Uterus (tissue), 4 donors: ENCODE data around the gene CCDC148. TPM values are rescaled to one million over a fixed set of nuclear protein-coding genes. Genes with fewer than 3 reads are reported as not detected.

Experiments
- DNase-seq, 2 donors: peaks; one replicate each; pipeline ENCODE4 v3.0.0-alpha.2; 2019 to 2020
- H3K27ac ChIP-seq, 2 donors: fragments of 200-600 bp; sonication (generic); 1 replicate in 1 of 2; 2 replicates in 1 of 2; pipeline ENCODE4 v1.5.1; 2016 to 2018
- H3K27me3 ChIP-seq, 2 donors: fragments of 200-600 bp; sonication (generic); one replicate each; pipeline ENCODE4 v1.5.1; 2018 to 2019; ENCODE audit warnings: control low read depth in 1 of 2
- H3K36me3 ChIP-seq, 2 donors: fragments of 200-600 bp; sonication (generic); one replicate each; pipeline ENCODE4 v1.5.1; 2019; ENCODE audit warnings: control low read depth in 1 of 2
- H3K4me1 ChIP-seq, 2 donors: fragments of 200-600 bp; sonication (generic); one replicate each; pipeline ENCODE4 v1.5.1; 2018 to 2019; ENCODE audit warnings: control low read depth in 1 of 2
- H3K4me3 ChIP-seq, 2 donors: fragments of 200-600 bp; sonication (generic); 1 replicate in 1 of 2; 2 replicates in 1 of 2; pipeline ENCODE4 v1.5.1; 2018 to 2019; ENCODE audit warnings: mild to moderate bottlenecking in 1 of 2
- H3K9me3 ChIP-seq, 2 donors: fragments of 200-600 bp; sonication (generic); one replicate each; pipeline ENCODE4 v1.5.1; 2019; ENCODE audit warnings: control low read depth in 1 of 2
- POLR2A ChIP-seq, 2 donors: fragments of 450-650 bp; IDR thresholded peaks; one replicate each; pipeline ENCODE4 v1.6.1; 2016; ENCODE audit warnings: antibody characterized with exemption in 2 of 2, mild to moderate bottlenecking in 1 of 2, moderate library complexity in 1 of 2
- intact Hi-C: fragments of 100-400 bp; cut with DNase I; formaldehyde crosslinking; loops from one replicate; pipeline ENCODE4 v1.15.1; 2023; ENCODE audit warnings: low total_unique reads
- total RNA-seq, 4 donors: library from RNA; depleted of rRNA in 3 of 4; stranded (reverse); fragments of >200 nt in 3 of 4; gene quantifications; one replicate each; pipeline versions ENCODE4 v1.1.0 to v1.2.4, GENCODE V29; 2014 to 2023
- TF ChIP-seq, protein P1 (sequence below), 4 experiments: fragments of 200-600 bp in 2 of 4; fragments of 450-650 bp in 2 of 4; sonication (generic) in 2 of 4; IDR thresholded peaks; one replicate each; pipeline ENCODE4 v1.5.1; 2016 to 2019; ENCODE audit warnings: antibody characterized with exemption in 4 of 4, mild to moderate bottlenecking in 2 of 4, moderate library complexity in 1 of 4
- donor health status: DM: yes; HTN: yes; CAD: no.

CCDC148 gene
- total RNA-seq, 4 donors from 2014 or later, result 0.77 to 9.7 (median 3.0) TPM; not detected in 1

GRCh38 chr2:158484892-158485556 is 28.5 kb upstream of the CCDC148 start:
- no peaks in the 10 kb centered on the region for H3K4me1 ChIP-seq

GRCh38 chr2:158482594-158482993 is 26.0 kb upstream of the CCDC148 start:
- Histone ChIP-seq H3K9me3 (no peaks in the 10 kb centered on the region), H3K4me1 (no peaks in the 10 kb centered on the region), H3K27ac (no peak overlapping the region), H3K4me3 (no peak overlapping the region), H3K36me3 (no peaks in the 10 kb centered on the region), H3K27me3 (no peaks in the 10 kb centered on the region)
- DNase-seq, result no peak
- no peak for TF ChIP-seq POLR2A (IDR thresholded peaks at IDR 0.05)
- TF ChIP-seq, protein P1, sequence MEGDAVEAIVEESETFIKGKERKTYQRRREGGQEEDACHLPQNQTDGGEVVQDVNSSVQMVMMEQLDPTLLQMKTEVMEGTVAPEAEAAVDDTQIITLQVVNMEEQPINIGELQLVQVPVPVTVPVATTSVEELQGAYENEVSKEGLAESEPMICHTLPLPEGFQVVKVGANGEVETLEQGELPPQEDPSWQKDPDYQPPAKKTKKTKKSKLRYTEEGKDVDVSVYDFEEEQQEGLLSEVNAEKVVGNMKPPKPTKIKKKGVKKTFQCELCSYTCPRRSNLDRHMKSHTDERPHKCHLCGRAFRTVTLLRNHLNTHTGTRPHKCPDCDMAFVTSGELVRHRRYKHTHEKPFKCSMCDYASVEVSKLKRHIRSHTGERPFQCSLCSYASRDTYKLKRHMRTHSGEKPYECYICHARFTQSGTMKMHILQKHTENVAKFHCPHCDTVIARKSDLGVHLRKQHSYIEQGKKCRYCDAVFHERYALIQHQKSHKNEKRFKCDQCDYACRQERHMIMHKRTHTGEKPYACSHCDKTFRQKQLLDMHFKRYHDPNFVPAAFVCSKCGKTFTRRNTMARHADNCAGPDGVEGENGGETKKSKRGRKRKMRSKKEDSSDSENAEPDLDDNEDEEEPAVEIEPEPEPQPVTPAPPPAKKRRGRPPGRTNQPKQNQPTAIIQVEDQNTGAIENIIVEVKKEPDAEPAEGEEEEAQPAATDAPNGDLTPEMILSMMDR (IDR thresholded peaks at IDR 0.05), result no peak
- intact Hi-C loops, result no loop called here

More at GRCh38 chr2:158484892-158485556, 28.5 kb upstream of the CCDC148 start:
- Histone ChIP-seq H3K4me3 (no peak overlapping the region), H3K36me3 (no peaks in the 10 kb centered on the region), H3K27me3 (no peaks in the 10 kb centered on the region), H3K9me3 (no peaks in the 10 kb centered on the region), H3K27ac (peak overlapping the region in 1 of 2 donors; percentile 15)
- intact Hi-C loops, result no loop called here
- no peak for DNase-seq
- TF ChIP-seq, protein P1 (IDR thresholded peaks at IDR 0.05), result no peak
- TF ChIP-seq POLR2A (IDR thresholded peaks at IDR 0.05), result no peak

- Histone ChIP-seq H3K27ac (no peak overlapping the region), H3K4me3 (no peak overlapping the region), H3K4me1 (no peaks in the 10 kb centered on the region), H3K27me3 (no peaks in the 10 kb centered on the region), H3K9me3 (no peaks in the 10 kb centered on the region), H3K36me3 (no peaks in the 10 kb centered on the region)
- intact Hi-C loops, result no loop called here
- TF ChIP-seq, protein P1 (IDR thresholded peaks at IDR 0.05), result no peak
- TF ChIP-seq POLR2A (IDR thresholded peaks at IDR 0.05), result no peak
- no peak for DNase-seq
These were observed 24.6 kb upstream of the CCDC148 start for GRCh38 chr2:158481116-158481515.

DNA sequence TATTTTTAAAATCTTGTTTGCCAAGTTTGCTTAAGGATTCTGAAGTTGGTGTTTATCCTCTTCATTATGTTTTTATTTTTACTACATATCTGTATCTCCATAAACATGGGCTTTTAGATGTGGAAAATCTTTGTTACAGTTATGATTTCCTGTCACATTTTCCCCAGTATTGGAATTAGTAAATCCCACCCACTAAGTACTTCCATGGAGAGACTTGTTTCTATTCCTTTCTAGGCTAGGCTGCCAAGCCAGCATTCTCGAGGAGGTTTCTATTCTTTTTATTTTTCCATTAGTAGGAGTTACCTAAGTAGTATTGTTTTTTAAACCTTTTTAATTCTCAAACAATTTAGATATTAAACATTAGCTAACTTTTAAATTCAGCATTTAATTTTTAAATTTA is 22.3 kb upstream of the CCDC148 start:
- no peaks in the 10 kb centered on the region for H3K36me3 ChIP-seq
- no peak overlapping the region for H3K27ac ChIP-seq
- no peaks in the 10 kb centered on the region for H3K27me3 ChIP-seq
- H3K4me1 ChIP-seq, result no peaks in the 10 kb centered on the region
- no peak overlapping the region for H3K4me3 ChIP-seq
- intact Hi-C loops, result no loop called here
- TF ChIP-seq POLR2A (IDR thresholded peaks at IDR 0.05), result no peak
- TF ChIP-seq, protein P1 (IDR thresholded peaks at IDR 0.05), result no peak
- DNase-seq, result no peak
- no peaks in the 10 kb centered on the region for H3K9me3 ChIP-seq

DNA sequence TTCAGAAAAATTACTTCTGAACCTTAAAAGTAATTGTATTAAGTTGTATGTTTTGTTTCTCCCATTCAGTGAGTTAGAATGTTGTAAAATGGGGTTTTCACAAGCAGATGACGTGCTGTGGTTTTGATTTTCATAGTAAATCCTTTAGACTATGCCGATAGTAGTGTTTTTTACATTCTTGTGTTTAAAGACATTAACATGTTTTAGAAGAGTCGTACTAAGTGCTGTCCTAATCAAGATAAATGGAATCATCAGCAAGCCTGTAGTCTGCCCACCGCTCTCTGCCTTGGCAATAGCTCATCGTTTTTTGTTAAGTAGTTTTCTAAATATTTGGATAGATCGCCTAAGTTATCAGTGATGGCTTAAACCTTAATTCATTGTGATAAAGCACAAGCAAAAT is 21.7 kb upstream of the CCDC148 start:
- DNase-seq, result no peak
- no peak overlapping the region for H3K4me3 ChIP-seq
- intact Hi-C loops, result no loop called here

More for the DNA sequence above, 21.7 kb upstream of the CCDC148 start:
- TF ChIP-seq POLR2A (IDR thresholded peaks at IDR 0.05), result no peak
- TF ChIP-seq, protein P1 (IDR thresholded peaks at IDR 0.05), result no peak
- H3K4me1 ChIP-seq, result no peaks in the 10 kb centered on the region
- no peaks in the 10 kb centered on the region for H3K36me3 ChIP-seq
- no peaks in the 10 kb centered on the region for H3K27me3 ChIP-seq
- H3K9me3 ChIP-seq, result no peaks in the 10 kb centered on the region
- peak overlapping the region in 1 of 2 donors; percentile 58 for H3K27ac ChIP-seq
